WTC11 (cell line): ENCODE results near the gene SPECC1L.

Source experiments
- CBFB ChIP-seq: sonication (generic); formaldehyde crosslinking; IDR thresholded peaks from 2 replicates; pipeline ENCODE4 v1.8.1; 2022; ENCODE audit warnings: mild to moderate bottlenecking, low read depth, missing genetic modification reagents
- ZNF423 ChIP-seq: fragments of 250-450 bp; sonication (Bioruptor Pico); IDR thresholded peaks from 2 replicates; pipeline ENCODE4 v2.1.2; 2022; ENCODE audit warnings: mild to moderate bottlenecking, moderate library complexity
- TF ChIP-seq, protein P1 (sequence below): fragments of 200-600 bp; IDR thresholded peaks from 2 replicates; pipeline ENCODE4 v1.8.0; 2022; ENCODE audit warnings: antibody characterized with exemption

- TF ChIP-seq CBFB (no peak), ZNF423 (CRISPR knock-in tag) (no peak)
- TF ChIP-seq, protein P1, sequence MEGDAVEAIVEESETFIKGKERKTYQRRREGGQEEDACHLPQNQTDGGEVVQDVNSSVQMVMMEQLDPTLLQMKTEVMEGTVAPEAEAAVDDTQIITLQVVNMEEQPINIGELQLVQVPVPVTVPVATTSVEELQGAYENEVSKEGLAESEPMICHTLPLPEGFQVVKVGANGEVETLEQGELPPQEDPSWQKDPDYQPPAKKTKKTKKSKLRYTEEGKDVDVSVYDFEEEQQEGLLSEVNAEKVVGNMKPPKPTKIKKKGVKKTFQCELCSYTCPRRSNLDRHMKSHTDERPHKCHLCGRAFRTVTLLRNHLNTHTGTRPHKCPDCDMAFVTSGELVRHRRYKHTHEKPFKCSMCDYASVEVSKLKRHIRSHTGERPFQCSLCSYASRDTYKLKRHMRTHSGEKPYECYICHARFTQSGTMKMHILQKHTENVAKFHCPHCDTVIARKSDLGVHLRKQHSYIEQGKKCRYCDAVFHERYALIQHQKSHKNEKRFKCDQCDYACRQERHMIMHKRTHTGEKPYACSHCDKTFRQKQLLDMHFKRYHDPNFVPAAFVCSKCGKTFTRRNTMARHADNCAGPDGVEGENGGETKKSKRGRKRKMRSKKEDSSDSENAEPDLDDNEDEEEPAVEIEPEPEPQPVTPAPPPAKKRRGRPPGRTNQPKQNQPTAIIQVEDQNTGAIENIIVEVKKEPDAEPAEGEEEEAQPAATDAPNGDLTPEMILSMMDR = no peak
Measured at GRCh38 chr22:24379536-24379935, 108.9 kb downstream of the SPECC1L start.
